ENCODE measurements around the gene RNASE13. TPM values are rescaled to one million over a fixed set of nuclear protein-coding genes. Genes with fewer than 3 reads are reported as not detected.

Gene RNASE13
- total RNA-seq, 4 donors from 2014 or later = not detected

DNA sequence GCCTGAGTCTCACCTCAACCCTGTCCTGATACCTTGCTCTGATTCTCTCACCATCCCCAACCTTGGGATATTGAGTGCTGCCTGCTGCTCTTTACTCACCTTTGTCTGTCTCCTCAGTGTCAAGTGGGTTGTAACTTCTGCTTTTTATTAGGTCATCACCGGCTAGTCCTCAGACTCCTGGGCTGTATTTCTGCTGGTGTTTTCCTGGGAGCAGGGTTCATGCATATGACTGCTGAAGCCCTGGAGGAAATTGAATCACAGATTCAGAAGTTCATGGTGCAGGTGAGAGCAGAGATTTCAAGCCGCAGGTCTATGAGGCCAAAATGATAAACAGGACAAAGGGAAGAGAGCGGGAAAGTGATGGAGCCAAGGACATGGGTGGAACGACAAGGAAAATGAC, 35.0 kb downstream of the RNASE13 start:
- DNase-seq = no peak
- TF ChIP-seq POLR2A (IDR thresholded peaks at IDR 0.05) = no peak
- TF ChIP-seq, protein P1, sequence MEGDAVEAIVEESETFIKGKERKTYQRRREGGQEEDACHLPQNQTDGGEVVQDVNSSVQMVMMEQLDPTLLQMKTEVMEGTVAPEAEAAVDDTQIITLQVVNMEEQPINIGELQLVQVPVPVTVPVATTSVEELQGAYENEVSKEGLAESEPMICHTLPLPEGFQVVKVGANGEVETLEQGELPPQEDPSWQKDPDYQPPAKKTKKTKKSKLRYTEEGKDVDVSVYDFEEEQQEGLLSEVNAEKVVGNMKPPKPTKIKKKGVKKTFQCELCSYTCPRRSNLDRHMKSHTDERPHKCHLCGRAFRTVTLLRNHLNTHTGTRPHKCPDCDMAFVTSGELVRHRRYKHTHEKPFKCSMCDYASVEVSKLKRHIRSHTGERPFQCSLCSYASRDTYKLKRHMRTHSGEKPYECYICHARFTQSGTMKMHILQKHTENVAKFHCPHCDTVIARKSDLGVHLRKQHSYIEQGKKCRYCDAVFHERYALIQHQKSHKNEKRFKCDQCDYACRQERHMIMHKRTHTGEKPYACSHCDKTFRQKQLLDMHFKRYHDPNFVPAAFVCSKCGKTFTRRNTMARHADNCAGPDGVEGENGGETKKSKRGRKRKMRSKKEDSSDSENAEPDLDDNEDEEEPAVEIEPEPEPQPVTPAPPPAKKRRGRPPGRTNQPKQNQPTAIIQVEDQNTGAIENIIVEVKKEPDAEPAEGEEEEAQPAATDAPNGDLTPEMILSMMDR (IDR thresholded peaks at IDR 0.05) = no peak
- H3K27ac ChIP-seq = peak overlapping the region in 1 of 4 donors; percentile 32

DNA sequence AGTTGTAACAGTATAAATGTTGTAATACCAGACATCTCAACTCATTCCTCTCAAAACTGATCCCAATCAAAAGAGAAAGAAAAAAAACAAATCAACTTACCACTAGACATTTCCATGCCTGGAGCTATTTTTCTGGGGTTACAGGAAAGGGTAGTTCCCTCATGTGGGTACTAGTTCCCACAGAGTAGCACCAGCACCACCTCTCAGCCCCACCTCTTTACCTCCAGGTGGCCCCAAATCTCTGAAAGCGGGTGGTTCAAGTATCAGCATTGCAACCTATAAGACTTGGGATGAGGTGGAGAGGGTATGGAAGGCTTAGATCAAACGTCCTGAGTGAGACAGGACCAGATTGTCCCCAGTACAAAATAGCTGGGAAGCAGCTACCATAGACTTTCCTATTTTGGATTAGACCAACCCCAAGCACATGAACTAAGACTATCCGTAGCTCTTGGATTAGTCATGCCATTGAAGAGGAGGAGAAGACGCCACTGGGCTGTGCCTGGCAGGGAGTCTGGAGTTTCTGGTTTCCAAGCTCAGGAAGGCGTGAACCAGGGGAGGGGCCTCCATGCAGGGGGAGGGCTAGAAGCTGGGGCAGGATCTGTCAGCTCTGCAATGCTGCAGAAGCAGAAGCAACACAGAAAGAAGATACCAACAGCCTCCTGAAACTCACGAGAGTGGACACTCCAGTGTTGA, 35.8 kb downstream of the RNASE13 start, which contains the start of gene SLC39A2:
TSS of gene SLC39A2 (plus strand) at position 620 of the 693 bp plus-strand sequence. CDS start 154 bp downstream, outside the sequence.
- H3K27me3 ChIP-seq = no peaks in the 10 kb centered on the region
- peak in 1 of 2 donors; percentile 25 for TF ChIP-seq POLR2A (IDR thresholded peaks at IDR 0.05)
- TF ChIP-seq, protein P1 (IDR thresholded peaks at IDR 0.05) = no peak
- H3K4me3 ChIP-seq = no peak within 1 kb of the TSS
- H3K9me3 ChIP-seq = no peaks in the 10 kb centered on the region
- peak in 2 of 3 donors; percentile 65 to 66 for DNase-seq
- peak within 1 kb of the TSS in 1 of 4 donors; percentile 32 for H3K27ac ChIP-seq
- peaks cover 0 to 19% (median 0%) of the 10 kb centered on the region in 4 donors for H3K4me1 ChIP-seq
- peaks cover 0 to 33% (median 0%) of the 10 kb centered on the region in 3 donors for H3K36me3 ChIP-seq

More for the DNA sequence above, 35.0 kb downstream of the RNASE13 start:
- no peaks in the 10 kb centered on the region for H3K9me3 ChIP-seq
- H3K4me3 ChIP-seq = no peak overlapping the region
- peaks cover 0 to 26% (median 0%) of the 10 kb centered on the region in 3 donors for H3K36me3 ChIP-seq
- H3K27me3 ChIP-seq = no peaks in the 10 kb centered on the region
- H3K4me1 ChIP-seq = peaks cover 0 to 19% (median 0%) of the 10 kb centered on the region in 4 donors

- Histone ChIP-seq H3K9me3 (no peaks in the 10 kb centered on the region), H3K4me3 (no peak overlapping the region), H3K27me3 (no peaks in the 10 kb centered on the region), H3K36me3 (peaks cover 0 to 40% (median 0%) of the 10 kb centered on the region in 3 donors), H3K27ac (no peak overlapping the region), H3K4me1 (peaks cover 0 to 19% (median 0%) of the 10 kb centered on the region in 4 donors)
- no peak for DNase-seq
- TF ChIP-seq, protein P1 (IDR thresholded peaks at IDR 0.05) = no peak
- TF ChIP-seq POLR2A (IDR thresholded peaks at IDR 0.05) = no peak
These were observed 36.5 kb downstream of the RNASE13 start for GRCh38 chr14:20998139-20998538.

DNA sequence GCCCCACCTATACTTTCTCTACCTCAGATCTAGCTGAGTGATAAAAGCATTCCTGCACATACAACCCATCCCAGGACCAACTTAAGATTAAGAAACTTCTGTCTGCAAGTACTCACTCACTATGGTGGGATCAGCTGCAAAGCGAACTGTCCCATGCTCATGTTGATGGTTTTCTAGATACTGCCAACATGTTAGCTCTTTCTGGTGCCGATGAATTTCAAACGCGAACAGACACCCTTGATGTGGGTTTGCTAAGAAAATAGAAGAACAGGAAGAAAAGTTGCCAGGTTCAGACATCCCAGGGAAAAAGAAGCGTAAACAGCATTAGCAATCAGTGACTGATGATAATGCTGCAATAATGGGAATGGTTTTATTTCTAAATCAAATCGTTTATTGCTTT, 37.0 kb downstream of the RNASE13 start:
- no peak for DNase-seq

GRCh38 chr14:20997115-20997514, 37.5 kb downstream of the RNASE13 start:
- Histone ChIP-seq H3K36me3 (peaks cover 0 to 50% (median 0%) of the 10 kb centered on the region in 3 donors), H3K4me1 (peaks cover 0 to 21% (median 0%) of the 10 kb centered on the region in 4 donors), H3K27ac (no peak overlapping the region), H3K4me3 (no peak overlapping the region), H3K9me3 (no peaks in the 10 kb centered on the region), H3K27me3 (no peaks in the 10 kb centered on the region)
- TF ChIP-seq, protein P1 (IDR thresholded peaks at IDR 0.05) = no peak
- no peak for DNase-seq

More for the DNA sequence above, 37.0 kb downstream of the RNASE13 start:
- TF ChIP-seq, protein P1 (IDR thresholded peaks at IDR 0.05) = no peak
- TF ChIP-seq POLR2A (IDR thresholded peaks at IDR 0.05) = no peak
- Histone ChIP-seq H3K9me3 (no peaks in the 10 kb centered on the region), H3K27me3 (no peaks in the 10 kb centered on the region), H3K4me3 (no peak overlapping the region), H3K36me3 (peaks cover 0 to 46% (median 0%) of the 10 kb centered on the region in 3 donors), H3K4me1 (peaks cover 0 to 19% (median 0%) of the 10 kb centered on the region in 4 donors), H3K27ac (no peak overlapping the region)

Data from Peyer's patch (tissue), 4 donors.